ENCODE measurements around the gene LGALS4. TPM values are rescaled to one million over a fixed set of nuclear protein-coding genes. Genes with fewer than 3 reads are reported as not detected.

The LGALS4 gene
- total RNA-seq, 1 donor from 2014 or later, result 0.46 TPM

- H3K27ac Mint-ChIP-seq (ENCODE audit: unreplicated experiment), result peak overlapping the region; percentile 79
- no peak for DNase-seq (ENCODE audit: low spot score)
- peak overlapping the region; percentile 22 for H3K4me3 Mint-ChIP-seq (ENCODE audit: unreplicated experiment)
- H3K27me3 Mint-ChIP-seq (ENCODE audit: unreplicated experiment), result peaks cover 3% of the 10 kb centered on the region
- no peak for TF ChIP-seq CTCF (IDR thresholded peaks at IDR 0.05; ENCODE audit: unreplicated experiment)
- H3K36me3 Mint-ChIP-seq (ENCODE audit: low read depth, unreplicated experiment), result peaks cover 75% of the 10 kb centered on the region
- H3K4me1 Mint-ChIP-seq (ENCODE audit: unreplicated experiment), result peaks cover 5% of the 10 kb centered on the region
- H3K9me3 Mint-ChIP-seq (ENCODE audit: unreplicated experiment), result no peaks in the 10 kb centered on the region
Observed at GRCh38 chr19:38842439-38843174, 29.9 kb upstream of the LGALS4 start.

DNA sequence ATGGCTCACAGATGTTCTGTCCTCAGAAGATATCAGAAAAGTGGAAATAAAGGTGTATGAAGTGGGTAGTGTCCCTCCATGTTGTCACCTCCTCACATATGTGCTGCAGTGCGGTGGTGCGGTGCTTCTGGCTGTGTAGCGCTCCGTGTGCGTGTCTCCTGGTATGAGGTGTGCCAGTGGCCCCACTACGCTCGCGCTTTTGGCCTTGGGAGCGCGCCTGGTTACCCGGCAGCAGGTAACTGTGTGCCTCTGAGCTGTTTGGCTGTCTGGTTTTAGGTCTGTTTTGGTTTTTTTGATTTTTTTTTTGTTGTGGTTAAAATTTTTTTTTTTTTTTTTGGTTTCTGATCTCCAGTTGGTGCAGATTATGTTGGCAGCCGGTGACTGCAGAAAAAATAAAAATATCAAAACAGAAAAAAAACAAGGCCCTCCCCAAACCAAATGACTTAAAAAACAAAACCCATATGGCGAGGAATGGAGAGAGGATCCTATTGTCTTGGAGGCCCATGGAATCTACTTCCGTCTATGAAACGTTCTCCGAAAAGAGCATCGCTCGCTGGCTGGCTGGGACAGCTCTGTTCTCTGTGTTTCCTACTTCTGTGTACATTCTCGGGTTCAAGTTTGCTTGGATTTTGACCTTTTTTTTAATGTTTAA, 29.2 kb upstream of the LGALS4 start:
- no peaks in the 10 kb centered on the region for H3K9me3 Mint-ChIP-seq (ENCODE audit: unreplicated experiment)
- H3K4me3 Mint-ChIP-seq (ENCODE audit: unreplicated experiment), result peak overlapping the region; percentile 22
- peaks cover 72% of the 10 kb centered on the region for H3K36me3 Mint-ChIP-seq (ENCODE audit: low read depth, unreplicated experiment)
- H3K27me3 Mint-ChIP-seq (ENCODE audit: unreplicated experiment), result peaks cover 3% of the 10 kb centered on the region
- no peak for TF ChIP-seq CTCF (IDR thresholded peaks at IDR 0.05; ENCODE audit: unreplicated experiment)
- H3K27ac Mint-ChIP-seq (ENCODE audit: unreplicated experiment), result no peak overlapping the region
- DNase-seq (ENCODE audit: low spot score), result no peak
- H3K4me1 Mint-ChIP-seq (ENCODE audit: unreplicated experiment), result peaks cover under 1% of the 10 kb centered on the region

GRCh38 chr19:38841180-38841766, 28.5 kb upstream of the LGALS4 start:
- Mint-ChIP-seq H3K27ac (ENCODE audit: unreplicated experiment) (peak overlapping the region; percentile 31), H3K4me1 (ENCODE audit: unreplicated experiment) (no peaks in the 10 kb centered on the region), H3K9me3 (ENCODE audit: unreplicated experiment) (no peaks in the 10 kb centered on the region), H3K27me3 (ENCODE audit: unreplicated experiment) (peaks cover 3% of the 10 kb centered on the region), H3K4me3 (ENCODE audit: unreplicated experiment) (peak overlapping the region; percentile 47), H3K36me3 (ENCODE audit: low read depth, unreplicated experiment) (peaks cover 74% of the 10 kb centered on the region)
- DNase-seq (ENCODE audit: low spot score), result no peak
- no peak for TF ChIP-seq CTCF (IDR thresholded peaks at IDR 0.05; ENCODE audit: unreplicated experiment)

GRCh38 chr19:38840583-38840968, 27.8 kb upstream of the LGALS4 start:
- H3K27ac Mint-ChIP-seq (ENCODE audit: unreplicated experiment), result no peak overlapping the region
- no peak for DNase-seq (ENCODE audit: low spot score)
- H3K4me1 Mint-ChIP-seq (ENCODE audit: unreplicated experiment), result no peaks in the 10 kb centered on the region
- H3K27me3 Mint-ChIP-seq (ENCODE audit: unreplicated experiment), result peaks cover 3% of the 10 kb centered on the region
- peaks cover 70% of the 10 kb centered on the region for H3K36me3 Mint-ChIP-seq (ENCODE audit: low read depth, unreplicated experiment)
- H3K9me3 Mint-ChIP-seq (ENCODE audit: unreplicated experiment), result no peaks in the 10 kb centered on the region
- no peak for TF ChIP-seq CTCF (IDR thresholded peaks at IDR 0.05; ENCODE audit: unreplicated experiment)
- H3K4me3 Mint-ChIP-seq (ENCODE audit: unreplicated experiment), result no peak overlapping the region

All from endothelial cell (in vitro differentiated cells).